Dermis lymphatic vessel endothelial cell (primary cell): ENCODE measurements around the gene PAIP2. TPM values are rescaled to one million over a fixed set of nuclear protein-coding genes. Genes with fewer than 3 reads are reported as not detected.

Source experiments
- total RNA-seq: library from RNA; depleted of rRNA; stranded (reverse); fragments of >200 nt; gene quantifications from 2 replicates; pipeline ENCODE4 v1.2.1, GENCODE V29; 2014

The PAIP2 gene
- total RNA-seq, result 109 and 120 TPM in 2 replicates

GRCh38 chr5:139341689-139342422 is at the start of gene PAIP2:
Gene PAIP2 (plus strand): TSS chr5:139341854. CDS start chr5:139363785, 21,931 bp downstream.

DNA sequence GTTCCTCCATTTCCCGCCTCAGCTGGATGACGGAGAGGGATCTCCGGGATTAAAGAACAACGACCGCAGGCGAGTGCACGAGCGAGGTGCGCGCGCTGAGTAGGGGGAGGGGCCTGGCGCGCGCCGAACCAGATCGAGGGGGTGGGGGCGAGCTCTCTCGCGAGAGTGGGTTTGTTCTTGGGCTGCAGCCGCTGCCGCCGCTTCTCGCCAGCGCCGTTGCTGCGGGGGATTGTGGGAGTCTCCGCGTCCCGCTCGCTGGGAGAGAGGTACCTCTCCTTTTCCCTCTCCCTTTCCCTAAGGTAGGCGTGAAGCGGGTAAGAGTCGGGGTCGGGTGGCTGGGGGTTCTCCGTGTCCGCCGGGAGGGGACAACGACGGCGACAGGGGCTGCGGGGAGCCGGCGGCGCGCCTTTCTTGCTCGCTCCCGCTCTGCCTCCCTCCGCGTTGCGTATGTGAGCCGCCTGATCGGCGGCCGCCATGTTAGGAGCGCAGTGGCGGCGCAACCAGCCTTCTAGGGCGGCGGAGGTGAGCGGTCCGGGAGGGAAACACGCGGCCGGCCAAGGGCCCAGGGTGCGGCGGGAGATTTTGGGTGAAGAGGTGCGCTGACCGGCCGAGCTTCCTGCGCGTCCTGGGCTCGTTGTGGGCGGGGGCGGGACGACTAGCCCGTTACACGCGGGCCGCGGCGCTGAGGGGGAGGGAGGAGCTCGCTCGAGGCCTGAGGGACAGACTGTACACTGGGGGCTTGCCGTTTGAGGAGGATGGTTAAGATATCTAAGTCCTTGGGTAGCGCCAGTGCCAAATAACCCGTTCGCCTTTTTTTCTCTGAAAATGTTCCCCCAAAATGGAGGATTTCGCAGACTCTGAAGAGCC is 47.9 kb upstream of the PAIP2 start, which contains the start of gene MATR3:
TSS of gene MATR3 (plus strand) at position 234 of the 867 bp plus-strand sequence. CDS start 13,676 bp downstream, outside the sequence.

DNA sequence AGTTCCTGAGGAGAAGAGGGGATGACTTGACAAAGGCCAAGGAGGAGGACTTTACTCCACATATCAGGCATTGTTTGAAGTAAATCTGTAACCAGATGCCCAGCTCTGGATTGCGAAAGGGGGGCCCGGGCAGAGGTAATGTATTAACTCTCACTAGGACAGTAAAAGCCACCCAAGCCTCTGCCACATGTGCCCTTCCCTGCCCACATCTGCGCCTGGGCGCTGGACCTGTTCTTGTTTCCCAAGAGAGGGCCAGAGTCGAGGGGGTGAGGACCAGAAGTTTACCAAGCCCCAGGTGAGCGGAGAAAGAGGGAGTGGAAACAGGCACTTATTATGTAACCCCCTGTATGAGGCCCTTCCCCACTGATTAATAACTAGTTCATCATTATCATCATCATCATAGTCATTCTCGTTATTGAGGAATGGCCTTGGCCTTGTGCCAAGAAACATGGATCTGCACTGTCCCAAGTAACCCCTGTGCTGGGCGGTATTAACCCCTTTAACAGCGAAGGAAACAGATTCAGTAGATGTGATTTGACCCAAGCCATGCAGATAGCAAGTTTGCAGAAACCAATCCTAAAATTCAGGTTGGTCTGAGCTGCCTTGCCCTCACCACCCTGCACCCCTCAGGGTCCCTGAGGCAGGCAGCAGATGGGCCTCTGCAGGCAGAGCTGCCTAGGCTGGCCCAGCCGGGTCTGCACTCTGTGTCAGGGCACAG is 41.8 kb downstream of the PAIP2 start, which contains the start of gene SLC23A1:
TSS of gene SLC23A1 (minus strand) at position 23 of the 718 bp plus-strand sequence. CDS start 44 bp downstream, outside the sequence.

GRCh38 chr5:139389701-139390638 is 48.3 kb downstream of the PAIP2 start, which contains the start of gene MZB1:
Gene MZB1 (minus strand): TSS chr5:139389913. CDS start chr5:139389856, 57 bp downstream.

DNA sequence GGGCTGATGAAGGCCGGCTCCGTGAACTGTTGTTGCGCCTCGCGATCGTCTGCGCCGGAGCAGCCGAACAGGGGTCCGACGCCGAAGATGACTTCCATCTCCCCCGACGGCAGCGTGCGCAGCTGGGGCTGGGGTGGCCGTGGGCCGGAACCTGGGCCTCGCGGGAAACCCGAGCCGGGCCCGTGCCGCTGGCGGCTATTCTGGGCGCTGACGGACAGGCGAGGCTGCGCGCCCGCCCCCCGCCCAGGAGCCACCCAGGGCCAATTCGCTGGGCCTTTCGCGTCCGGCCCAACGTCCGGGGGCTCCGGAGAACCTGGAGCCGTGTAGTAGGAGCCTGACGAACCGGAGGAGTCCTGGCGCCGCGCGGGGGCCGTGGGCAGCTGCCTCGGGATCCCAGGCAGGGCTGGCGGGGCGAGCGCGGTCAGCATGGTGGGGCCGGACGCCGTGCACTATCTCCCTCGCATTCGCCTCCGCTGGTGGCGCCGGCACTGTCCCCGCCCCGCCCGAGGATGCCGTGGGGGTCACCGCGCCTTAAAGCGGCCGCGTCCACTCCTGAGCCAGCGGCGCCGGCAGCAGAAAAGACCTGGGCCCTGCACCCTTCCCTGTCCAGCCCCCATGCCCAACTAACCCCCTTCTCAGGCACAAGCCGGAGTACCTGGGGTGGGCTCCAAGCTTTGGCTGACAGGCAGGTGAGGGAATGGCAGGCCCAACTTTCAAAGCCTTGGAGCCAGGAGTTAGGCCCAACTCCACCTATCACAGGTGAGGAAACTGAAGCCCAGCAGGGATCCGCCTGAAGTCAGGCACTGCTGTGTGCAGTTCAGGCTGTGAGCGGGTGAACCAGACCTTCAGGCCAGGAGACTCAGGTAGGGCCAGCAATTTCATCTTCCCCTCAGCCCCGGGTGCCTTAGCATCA is 53.3 kb downstream of the PAIP2 start, which contains the start of gene PROB1:
TSS of gene PROB1 (minus strand) at position 451 of the 913 bp plus-strand sequence. CDS start at position 428, 23 bp downstream.

DNA sequence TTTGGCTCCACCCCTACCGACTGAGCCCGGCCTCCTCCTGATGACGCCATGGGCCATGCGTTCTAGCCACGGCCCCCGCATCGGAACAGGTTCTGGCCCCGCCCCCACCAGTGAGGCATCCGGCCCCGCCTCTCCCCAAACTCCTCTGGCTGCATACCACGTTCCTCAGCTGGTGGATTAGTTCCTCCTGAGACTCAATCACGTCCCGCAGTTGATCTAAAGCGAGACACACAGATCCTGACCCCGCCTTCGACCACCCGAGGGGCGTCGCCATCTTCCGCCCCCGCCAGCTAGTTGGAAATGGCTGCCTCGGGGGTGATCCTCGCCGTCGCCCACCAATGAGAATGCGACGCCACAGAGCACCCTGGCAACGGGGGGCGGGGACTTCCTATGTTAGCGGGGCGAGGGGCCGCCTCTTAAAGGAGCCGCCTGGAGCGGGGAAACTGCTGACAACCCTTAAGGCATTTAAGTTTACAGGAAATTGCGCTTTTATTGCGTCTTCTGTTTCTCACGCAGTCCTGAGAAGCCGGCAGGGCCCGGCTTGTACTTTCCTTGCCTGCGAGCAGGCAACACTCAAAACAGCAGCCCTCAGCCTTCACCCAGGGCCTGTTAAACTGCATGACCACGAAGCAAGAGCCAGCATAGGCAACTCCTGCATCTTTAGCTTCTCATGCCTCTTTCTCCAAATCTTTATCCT is 62.3 kb downstream of the PAIP2 start, which contains the start of gene SPATA24:
TSS of gene SPATA24 (minus strand) at position 303 of the 697 bp plus-strand sequence. CDS start at position 274, 29 bp downstream.

Other genes starting within 250 kb of the PAIP2 start
- gene SIL1, start 143.5 kb upstream of the PAIP2 start, total RNA-seq, result 49.6 and 50.4 TPM in 2 replicates
- 185 and 316 TPM in 2 replicates for gene MATR3, start 48.1 kb upstream of the PAIP2 start, total RNA-seq
- gene SLC23A1, start 41.4 kb downstream of the PAIP2 start, total RNA-seq, result not detected in 2 replicates
- 0.22 and 0.26 TPM in 2 replicates for gene MZB1, start 48.1 kb downstream of the PAIP2 start, total RNA-seq
- 3.7 and 4.1 TPM in 2 replicates for gene PROB1, start 53.2 kb downstream of the PAIP2 start, total RNA-seq
- 9.5 and 12.7 TPM in 2 replicates for gene SPATA24, start 62.2 kb downstream of the PAIP2 start, total RNA-seq
- 7.3 and 7.8 TPM in 2 replicates for gene DNAJC18, start 97.7 kb downstream of the PAIP2 start, total RNA-seq
- 372 and 475 TPM in 2 replicates for gene ECSCR, start 120.9 kb downstream of the PAIP2 start, total RNA-seq
- gene SMIM33, start 129.2 kb downstream of the PAIP2 start, total RNA-seq, result not detected in 2 replicates
- gene STING1, start 140.9 kb downstream of the PAIP2 start, total RNA-seq, result 33.7 and 42.6 TPM in 2 replicates
- gene UBE2D2, start 219.5 kb downstream of the PAIP2 start, total RNA-seq, result 54.3 and 55.1 TPM in 2 replicates